ENCODE measurements around the gene NF1. TPM values are rescaled to one million over a fixed set of nuclear protein-coding genes. Genes with fewer than 3 reads are reported as not detected.

NF1 gene
- total RNA-seq, 4 donors from 2014 or later: 40.9 to 158 (median 113) TPM

DNA sequence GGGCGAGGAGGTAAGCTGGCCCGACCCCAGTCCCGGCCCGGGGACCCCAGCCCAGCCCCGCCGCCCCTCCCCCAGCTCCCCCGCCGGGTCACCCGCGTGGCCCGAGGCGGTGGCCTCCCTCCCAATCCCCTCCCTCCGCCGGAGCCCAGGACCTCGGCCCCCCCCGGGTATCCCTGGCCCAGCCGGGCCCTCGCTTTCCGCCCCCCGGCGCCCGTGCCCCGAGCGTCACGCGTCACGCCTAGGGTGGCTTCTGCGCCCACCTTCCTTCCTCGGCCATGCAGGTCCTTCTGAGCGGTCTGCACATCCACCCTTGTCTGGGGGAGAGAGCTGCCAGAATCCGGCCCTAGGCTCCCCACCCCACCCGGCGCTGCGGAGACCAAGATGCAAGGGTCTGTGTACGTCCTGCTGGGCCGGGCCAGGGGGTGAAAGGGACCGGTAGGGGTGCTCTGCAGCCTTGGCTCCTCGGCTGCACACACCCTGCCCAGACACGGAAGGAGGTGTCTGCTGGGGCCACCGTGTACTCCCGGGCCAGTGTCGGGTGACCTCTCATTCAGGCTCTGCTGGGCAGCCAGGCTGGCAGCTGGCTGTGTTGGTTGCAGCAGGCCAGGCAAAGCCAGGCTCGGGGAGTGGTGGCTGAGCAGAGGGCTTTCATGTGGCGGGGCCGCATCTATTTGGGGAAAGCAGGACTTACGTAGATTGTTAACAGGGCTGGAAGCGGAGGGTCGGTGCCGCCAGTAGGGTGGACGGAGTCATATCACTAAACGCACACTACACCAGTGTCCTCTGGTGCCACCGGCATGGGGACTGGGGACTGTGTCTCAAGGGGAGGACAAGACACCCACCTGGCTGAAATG is 297.5 kb downstream of the NF1 start:
- Histone ChIP-seq H3K27ac (no peak overlapping the region), H3K4me3 (peak overlapping the region in 1 of 2 donors; percentile 31), H3K4me1 (peaks cover 0 to 10% of the 10 kb centered on the region in 2 donors), H3K27me3 (no peaks in the 10 kb centered on the region), H3K36me3 (no peaks in the 10 kb centered on the region), H3K9me3 (no peaks in the 10 kb centered on the region)
- intact Hi-C loops (cut with DNase I; ENCODE audit: low total_unique reads): no loop called here
- TF ChIP-seq, protein P1, sequence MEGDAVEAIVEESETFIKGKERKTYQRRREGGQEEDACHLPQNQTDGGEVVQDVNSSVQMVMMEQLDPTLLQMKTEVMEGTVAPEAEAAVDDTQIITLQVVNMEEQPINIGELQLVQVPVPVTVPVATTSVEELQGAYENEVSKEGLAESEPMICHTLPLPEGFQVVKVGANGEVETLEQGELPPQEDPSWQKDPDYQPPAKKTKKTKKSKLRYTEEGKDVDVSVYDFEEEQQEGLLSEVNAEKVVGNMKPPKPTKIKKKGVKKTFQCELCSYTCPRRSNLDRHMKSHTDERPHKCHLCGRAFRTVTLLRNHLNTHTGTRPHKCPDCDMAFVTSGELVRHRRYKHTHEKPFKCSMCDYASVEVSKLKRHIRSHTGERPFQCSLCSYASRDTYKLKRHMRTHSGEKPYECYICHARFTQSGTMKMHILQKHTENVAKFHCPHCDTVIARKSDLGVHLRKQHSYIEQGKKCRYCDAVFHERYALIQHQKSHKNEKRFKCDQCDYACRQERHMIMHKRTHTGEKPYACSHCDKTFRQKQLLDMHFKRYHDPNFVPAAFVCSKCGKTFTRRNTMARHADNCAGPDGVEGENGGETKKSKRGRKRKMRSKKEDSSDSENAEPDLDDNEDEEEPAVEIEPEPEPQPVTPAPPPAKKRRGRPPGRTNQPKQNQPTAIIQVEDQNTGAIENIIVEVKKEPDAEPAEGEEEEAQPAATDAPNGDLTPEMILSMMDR (IDR thresholded peaks at IDR 0.05): no peak
- no peak for TF ChIP-seq POLR2A (IDR thresholded peaks at IDR 0.05)
- no peak for DNase-seq

DNA sequence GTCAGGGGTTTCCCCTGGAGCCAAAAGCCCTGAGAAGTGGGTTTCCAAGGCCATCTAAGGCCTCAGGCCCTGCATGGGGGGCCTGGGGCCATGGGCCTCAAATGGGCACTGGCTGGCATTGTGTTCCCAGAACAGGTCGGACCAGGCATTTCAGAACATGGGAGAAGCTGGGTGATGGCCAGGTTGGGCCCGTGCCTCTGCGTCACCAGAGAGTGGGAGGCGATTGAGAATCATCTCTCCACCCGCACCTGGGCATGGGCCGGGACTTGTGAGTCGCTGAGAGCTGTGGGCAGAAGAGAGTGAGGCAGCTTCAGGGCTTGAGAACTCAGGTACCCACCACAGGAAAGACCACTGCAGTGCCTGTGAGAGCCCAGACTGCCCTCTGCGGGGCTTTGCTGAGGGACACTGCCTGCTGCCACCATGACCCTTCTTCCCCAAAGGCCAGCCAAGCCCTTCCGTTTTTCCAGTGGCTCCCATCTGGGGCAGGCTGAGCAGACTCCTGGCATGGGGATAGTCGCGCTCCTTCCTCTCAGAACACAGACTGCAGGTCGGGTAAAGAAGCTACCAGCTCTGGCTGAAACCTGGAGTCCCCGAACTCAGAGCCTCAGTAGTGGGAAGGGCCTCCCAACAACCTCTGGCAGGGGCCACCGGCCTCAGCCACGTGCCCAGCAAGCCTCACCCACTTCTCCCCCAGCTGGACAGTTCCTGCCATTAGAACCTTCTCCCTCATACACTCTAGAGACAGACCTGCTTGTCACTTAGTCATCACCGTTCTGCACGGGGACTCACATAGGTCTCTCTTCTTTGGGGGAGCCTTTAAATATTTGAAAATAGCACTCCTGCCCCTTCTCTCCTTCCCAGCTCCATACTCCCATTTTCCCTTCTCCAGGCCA is 298.3 kb downstream of the NF1 start:
- Histone ChIP-seq H3K27me3 (no peaks in the 10 kb centered on the region), H3K4me1 (peaks cover 0 to 10% of the 10 kb centered on the region in 2 donors), H3K9me3 (no peaks in the 10 kb centered on the region), H3K4me3 (no peak overlapping the region), H3K27ac (no peak overlapping the region), H3K36me3 (no peaks in the 10 kb centered on the region)
- DNase-seq: no peak
- TF ChIP-seq, protein P1 (IDR thresholded peaks at IDR 0.05): no peak
- no peak for TF ChIP-seq POLR2A (IDR thresholded peaks at IDR 0.05)
- intact Hi-C loops (cut with DNase I; ENCODE audit: low total_unique reads): no loop called here

DNA sequence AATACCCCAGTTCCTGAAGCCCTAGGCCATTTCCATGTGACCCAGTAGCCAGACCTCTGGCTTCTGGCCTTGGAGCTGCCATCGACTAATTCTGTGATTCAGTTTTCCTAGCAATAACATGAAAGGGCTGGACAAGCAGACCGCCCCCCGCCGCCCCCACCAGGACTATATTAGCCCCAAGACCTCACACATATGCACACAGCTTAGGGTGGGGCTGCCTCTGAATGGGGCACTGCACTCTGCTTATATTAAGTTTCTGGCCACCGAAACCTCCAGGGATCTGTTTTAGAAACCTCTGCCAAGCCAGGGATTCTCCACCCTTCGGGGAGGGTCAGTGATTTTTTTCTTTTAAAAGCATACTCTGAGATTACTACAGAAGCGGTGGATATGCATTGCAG is 299.0 kb downstream of the NF1 start:
- Histone ChIP-seq H3K4me3 (no peak overlapping the region), H3K27ac (no peak overlapping the region), H3K9me3 (no peaks in the 10 kb centered on the region), H3K27me3 (no peaks in the 10 kb centered on the region), H3K36me3 (no peaks in the 10 kb centered on the region), H3K4me1 (peaks cover 0 to 10% of the 10 kb centered on the region in 2 donors)
- DNase-seq: no peak
- intact Hi-C loops (cut with DNase I; ENCODE audit: low total_unique reads): no loop called here
- TF ChIP-seq, protein P1 (IDR thresholded peaks at IDR 0.05): no peak
- TF ChIP-seq POLR2A (IDR thresholded peaks at IDR 0.05): no peak

DNA sequence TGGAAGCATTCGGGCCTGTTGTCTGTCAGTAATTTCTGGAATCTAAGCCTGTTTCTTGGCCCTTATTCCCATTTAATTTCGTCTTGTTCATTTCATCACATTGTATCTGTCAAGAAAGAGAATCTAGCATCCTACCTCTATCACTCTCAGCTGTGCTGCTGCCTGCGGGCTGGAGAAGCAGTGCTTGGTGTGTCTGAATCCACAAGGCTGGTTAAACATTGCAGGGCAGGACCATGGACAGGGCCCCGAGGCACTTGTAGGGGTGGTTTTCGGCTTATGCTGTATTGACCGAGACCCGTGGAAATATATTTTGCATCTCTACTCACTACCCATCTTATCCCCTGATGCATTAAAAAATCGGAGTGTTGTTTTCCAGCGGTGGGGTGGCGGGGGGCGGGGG is 299.8 kb downstream of the NF1 start:
- peak in 1 of 2 donors; percentile 36 for DNase-seq
- Histone ChIP-seq H3K27ac (no peak overlapping the region), H3K9me3 (no peaks in the 10 kb centered on the region), H3K4me1 (peaks cover 0 to 10% of the 10 kb centered on the region in 2 donors), H3K27me3 (no peaks in the 10 kb centered on the region), H3K36me3 (no peaks in the 10 kb centered on the region), H3K4me3 (no peak overlapping the region)
- TF ChIP-seq POLR2A (IDR thresholded peaks at IDR 0.05): no peak
- TF ChIP-seq, protein P1 (IDR thresholded peaks at IDR 0.05): no peak
- intact Hi-C loops (cut with DNase I; ENCODE audit: low total_unique reads): no loop called here
